Measurements from ENCODE around the gene OR4D10. TPM values are rescaled to one million over a fixed set of nuclear protein-coding genes. Genes with fewer than 3 reads are reported as not detected.
"Not testable (repeated sequence)": the region's sequence is repeated elsewhere in the genome, so short reads cannot be mapped to it uniquely, and the experiment has no call there.

The OR4D10 gene
- total RNA-seq, 1 experiment from 2014 or later: not detected

GRCh38 chr11:59436169-59436568 is 36.9 kb upstream of the OR4D10 start, which contains the start of gene OR5A1:
Gene OR5A1, plus strand, starts transcription at chr11:59436469. Its CDS starts 6,700 bp downstream, at chr11:59443169.
- Histone ChIP-seq H3K36me3 (ENCODE audit: control insufficient read depth, insufficient read depth, low read length) (no peaks in the 10 kb centered on the region), H3K27me3 (replicated peaks; ENCODE audit: control insufficient read depth, insufficient read depth, low read length) (no peaks in the 10 kb centered on the region), H3K4me1 (no peaks in the 10 kb centered on the region), H3K9me3 (no peaks in the 10 kb centered on the region), H3K4me3 (ENCODE audit: low read depth, low read length) (no peak within 1 kb of the TSS)
- ChIA-PET CTCF (no interaction called here), POLR2A (no interaction called here)
- no peaks in the 10 kb centered on the region for H3K4me1 Mint-ChIP-seq (ENCODE audit: low read depth, unreplicated experiment)
- peaks cover 9% of the 10 kb centered on the region for H3K27me3 Mint-ChIP-seq (ENCODE audit: insufficient read depth, unreplicated experiment)
- TF ChIP-seq CTCF (IDR thresholded peaks at IDR 0.05; ENCODE audit: insufficient read depth in 1 of 2, low read depth in 1 of 2, low read length in 1 of 2, severe bottlenecking in 1 of 2, unreplicated experiment in 1 of 2): no peak
- intact Hi-C loops (cut with micrococcal nuclease; ENCODE audit: unreplicated experiment): no loop called here
- no TSS peak for BruUV-seq (replicated peaks)
- no peak within 1 kb of the TSS for H3K27ac Mint-ChIP-seq (ENCODE audit: unreplicated experiment)
- H3K36me3 Mint-ChIP-seq (ENCODE audit: insufficient read depth, unreplicated experiment): no peaks in the 10 kb centered on the region
- DNase-seq: no peak
- H3K4me3 Mint-ChIP-seq (ENCODE audit: unreplicated experiment): no peak within 1 kb of the TSS
- H3K9me3 Mint-ChIP-seq (ENCODE audit: unreplicated experiment): no peaks in the 10 kb centered on the region

DNA sequence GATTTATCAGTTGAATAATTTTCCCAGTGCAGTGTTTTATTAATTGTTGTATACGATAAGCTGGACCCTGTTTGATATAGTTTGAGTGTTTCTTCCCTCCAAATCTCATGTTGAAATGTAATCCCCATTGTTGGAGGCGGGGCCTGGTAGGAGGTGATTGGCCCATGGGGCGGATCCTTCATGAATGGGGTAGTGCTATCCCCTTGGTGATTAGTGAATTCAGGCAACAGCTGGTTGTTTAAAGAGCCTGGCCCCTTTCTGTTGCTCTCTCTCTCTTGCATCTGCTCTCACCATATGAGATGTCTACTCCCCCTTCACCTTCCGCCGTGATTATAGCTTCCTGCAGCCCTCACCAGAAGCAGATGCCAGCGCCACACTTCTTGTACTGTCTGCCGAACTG is 35.3 kb upstream of the OR4D10 start:
- no peaks in the 10 kb centered on the region for H3K9me3 ChIP-seq
- ChIA-PET CTCF (no interaction called here), POLR2A (no interaction called here)
- no peak overlapping the region for H3K27ac Mint-ChIP-seq (ENCODE audit: unreplicated experiment)
- no peaks in the 10 kb centered on the region for H3K36me3 ChIP-seq (ENCODE audit: control insufficient read depth, insufficient read depth, low read length)
- no peak overlapping the region for H3K4me3 ChIP-seq (ENCODE audit: low read depth, low read length)
- no peaks in the 10 kb centered on the region for H3K9me3 Mint-ChIP-seq (ENCODE audit: unreplicated experiment)
- TF ChIP-seq CTCF (IDR thresholded peaks at IDR 0.05; ENCODE audit: insufficient read depth in 1 of 2, low read depth in 1 of 2, low read length in 1 of 2, severe bottlenecking in 1 of 2, unreplicated experiment in 1 of 2): no peak
- no peaks in the 10 kb centered on the region for H3K4me1 Mint-ChIP-seq (ENCODE audit: low read depth, unreplicated experiment)
- BruUV-seq (replicated peaks): no TSS peak
- DNase-seq: no peak
- H3K4me3 Mint-ChIP-seq (ENCODE audit: unreplicated experiment): no peak overlapping the region
- no peaks in the 10 kb centered on the region for H3K27me3 ChIP-seq (replicated peaks; ENCODE audit: control insufficient read depth, insufficient read depth, low read length)
- no peaks in the 10 kb centered on the region for H3K4me1 ChIP-seq
- intact Hi-C loops (cut with micrococcal nuclease; ENCODE audit: unreplicated experiment): no loop called here
- H3K27me3 Mint-ChIP-seq (ENCODE audit: insufficient read depth, unreplicated experiment): peaks cover 13% of the 10 kb centered on the region
- no peaks in the 10 kb centered on the region for H3K36me3 Mint-ChIP-seq (ENCODE audit: insufficient read depth, unreplicated experiment)

DNA sequence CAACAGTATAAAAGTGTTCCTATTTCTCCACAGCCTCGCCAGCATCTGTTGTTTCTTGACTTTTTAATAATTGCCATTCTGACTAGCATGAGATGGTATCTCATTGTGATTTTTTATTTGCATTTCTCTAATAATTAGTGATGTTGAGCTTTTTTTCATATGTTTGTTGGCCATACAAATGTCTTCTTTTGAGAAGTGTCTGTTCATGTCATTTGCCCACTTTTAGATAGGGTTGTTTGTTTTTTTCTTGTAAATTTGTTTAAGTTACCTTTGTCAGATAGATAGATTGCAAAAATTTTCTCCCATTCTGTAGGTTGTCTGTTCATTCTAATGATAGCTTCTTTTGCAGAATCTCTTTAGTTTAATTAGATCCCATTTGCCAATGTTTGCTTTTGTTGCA is 27.5 kb upstream of the OR4D10 start:
- H3K27ac Mint-ChIP-seq (ENCODE audit: unreplicated experiment); H3K27me3 ChIP-seq (replicated peaks; ENCODE audit: control insufficient read depth, insufficient read depth, low read length); H3K36me3 ChIP-seq (ENCODE audit: control insufficient read depth, insufficient read depth, low read length); DNase-seq; H3K36me3 Mint-ChIP-seq (ENCODE audit: insufficient read depth, unreplicated experiment); H3K4me3 ChIP-seq (ENCODE audit: low read depth, low read length); POLR2A ChIA-PET; H3K4me3 Mint-ChIP-seq (ENCODE audit: unreplicated experiment); intact Hi-C loops (cut with micrococcal nuclease; ENCODE audit: unreplicated experiment); H3K4me1 Mint-ChIP-seq (ENCODE audit: low read depth, unreplicated experiment); BruUV-seq (replicated peaks); H3K9me3 Mint-ChIP-seq (ENCODE audit: unreplicated experiment); H3K4me1 ChIP-seq; H3K9me3 ChIP-seq: not testable (repeated sequence)
- CTCF ChIA-PET: interaction anchor here (0.6 kb wide), 1 partner anchor 1878 kb away, joined by 3 read pairs; no protein-coding TSS in a partner anchor
- H3K27me3 Mint-ChIP-seq (ENCODE audit: insufficient read depth, unreplicated experiment): peaks cover 13% of the 10 kb centered on the region

DNA sequence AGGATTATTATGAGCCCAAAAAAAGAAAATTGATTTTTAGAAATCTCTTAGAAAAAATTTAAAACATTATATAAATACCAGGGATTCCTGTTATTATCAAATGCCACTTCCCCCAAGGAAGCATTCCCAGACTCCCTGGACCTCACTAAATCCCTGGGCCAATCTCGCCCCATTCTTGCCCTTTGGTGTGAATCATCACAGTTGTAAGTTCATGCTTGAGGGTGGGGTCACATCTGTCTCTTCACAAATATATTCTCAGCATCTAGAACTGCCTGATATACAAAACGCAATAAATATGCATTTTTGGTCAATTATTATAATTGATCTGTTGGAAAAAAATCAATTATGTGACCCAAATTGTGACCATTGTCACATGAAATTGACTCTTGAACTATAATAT is 24.6 kb upstream of the OR4D10 start:
- Mint-ChIP-seq H3K4me1 (ENCODE audit: low read depth, unreplicated experiment) (no peaks in the 10 kb centered on the region), H3K4me3 (ENCODE audit: unreplicated experiment) (no peak overlapping the region), H3K36me3 (ENCODE audit: insufficient read depth, unreplicated experiment) (no peaks in the 10 kb centered on the region), H3K9me3 (ENCODE audit: unreplicated experiment) (no peaks in the 10 kb centered on the region), H3K27ac (ENCODE audit: unreplicated experiment) (no peak overlapping the region), H3K27me3 (ENCODE audit: insufficient read depth, unreplicated experiment) (peaks cover 5% of the 10 kb centered on the region)
- Histone ChIP-seq H3K27me3 (replicated peaks; ENCODE audit: control insufficient read depth, insufficient read depth, low read length) (no peaks in the 10 kb centered on the region), H3K4me3 (ENCODE audit: low read depth, low read length) (no peak overlapping the region), H3K9me3 (peaks cover 7% of the 10 kb centered on the region; the same call in 1 of the 2 replicates), H3K36me3 (ENCODE audit: control insufficient read depth, insufficient read depth, low read length) (no peaks in the 10 kb centered on the region), H3K4me1 (no peaks in the 10 kb centered on the region)
- POLR2A ChIA-PET: no interaction called here
- no TSS peak for BruUV-seq (replicated peaks)
- intact Hi-C loops (cut with micrococcal nuclease; ENCODE audit: unreplicated experiment): no loop called here
- no peak for DNase-seq
- no peak for TF ChIP-seq CTCF (IDR thresholded peaks at IDR 0.05; ENCODE audit: insufficient read depth in 1 of 2, low read depth in 1 of 2, low read length in 1 of 2, severe bottlenecking in 1 of 2, unreplicated experiment in 1 of 2)
- CTCF ChIA-PET: no interaction called here
